H1 (cell line): Measurements from ENCODE around the gene TMEM25. TPM values are rescaled to one million over a fixed set of nuclear protein-coding genes. Genes with fewer than 3 reads are reported as not detected.

Experiments used
- CHD7 ChIP-seq: fragments of 300-600 bp; sonication (generic); IDR thresholded peaks from 2 replicates; pipeline ENCODE4 v1.7.1; 2012; ENCODE audit warnings: low read length, moderate library complexity, mild to moderate bottlenecking, inconsistent platforms; ENCODE audit not compliant: insufficient replicate concordance
- POU5F1 ChIP-seq: IDR thresholded peaks from 2 replicates; pipeline ENCODE4 v1.6.1; 2011; ENCODE audit warnings: low read depth, mild to moderate bottlenecking, low read length, moderate library complexity
- RBBP5 ChIP-seq: IDR thresholded peaks from 2 replicates; pipeline ENCODE4 v1.7.1; 2012; ENCODE audit warnings: low read depth, mild to moderate bottlenecking, inconsistent platforms, low read length, moderate library complexity, borderline replicate concordance
- SP2 ChIP-seq: IDR thresholded peaks from 2 replicates; pipeline ENCODE4 v1.6.1; 2012; ENCODE audit warnings: mild to moderate bottlenecking, low read length, inconsistent platforms
- SRF ChIP-seq: IDR thresholded peaks from 2 replicates; pipeline ENCODE4 v1.6.1; 2011; ENCODE audit warnings: mild to moderate bottlenecking, low read depth, low read length, moderate library complexity
- polyA plus RNA-seq, 7 experiments: library from polyadenylated mRNA; depleted of rRNA in 3 of 7; stranded (reverse) in 5 of 7; unstranded in 2 of 7; fragments of >200 nt in 5 of 7; fragments of 200-250 nt in 2 of 7; gene quantifications; 1 replicate in 5 of 7; 2 replicates in 1 of 7; 4 replicates in 1 of 7; pipeline versions ENCODE4 v1.2.1 to v1.2.3, GENCODE V29; 2011 to 2013; ENCODE audit warnings: missing spikeins in 2 of 7, mixed read lengths in 2 of 7
- total RNA-seq: library from RNA; stranded (reverse); fragmentation: NEBNext Ultra II Directional; extraction: Animal tissue kit (Norgen Biotek cat#: 25700); gene quantifications from 2 replicates; pipeline ENCODE4 v1.2.1, GENCODE V29; 2021

Gene TMEM25
- total and polyA plus RNA-seq, 2 of the 8 experiments (the other 6 are each of a cell fraction or from before 2014, with no cell fraction given) = 18.3 to 26.8 TPM

GRCh38 chr11:118572981-118573550, 42.1 kb downstream of the TMEM25 start (continued):
- TF ChIP-seq CHD7 (no peak), POU5F1 (no peak), RBBP5 (no peak), SP2 (no peak), SRF (no peak)
- TF ChIP-seq, all 59 proteins: peak for 0
